HAP-1 (cell line): ENCODE measurements around the gene ABCC11.
"Not testable (repeated sequence)": the region's sequence is repeated elsewhere in the genome, so short reads cannot be mapped to it uniquely, and the experiment has no call there.

Source experiments
- DNase-seq, 2 experiments: peaks; one replicate each; pipeline ENCODE4 v3.0.0-alpha.2; 2016 to 2020; ENCODE audit warnings: low spot score in 2 of 2
- H3K27me3 ChIP-seq: fragments of 250-450 bp; sonication (Bioruptor Pico); 2 replicates; pipeline ENCODE4 v1.5.1; 2020; ENCODE audit warnings: low read depth, mild to moderate bottlenecking, moderate library complexity
- H3K36me3 ChIP-seq: fragments of 250-450 bp; sonication (Bioruptor Pico); replicated peaks from 2 replicates; pipeline ENCODE4 v1.5.1; 2020; ENCODE audit warnings: mild to moderate bottlenecking
- H3K4me1 ChIP-seq: fragments of 250-450 bp; sonication (Bioruptor Pico); 2 replicates; pipeline ENCODE4 v1.5.1; 2020; ENCODE audit warnings: mild to moderate bottlenecking
- H3K4me3 ChIP-seq: fragments of 250-450 bp; sonication (Bioruptor Pico); 2 replicates; pipeline ENCODE4 v1.5.1; 2020; ENCODE audit warnings: mild to moderate bottlenecking, moderate library complexity
- H3K9me3 ChIP-seq: fragments of 250-450 bp; sonication (Bioruptor Pico); 2 replicates; pipeline ENCODE4 v1.5.1; 2020; ENCODE audit warnings: mild to moderate bottlenecking, moderate library complexity
- in situ Hi-C: fragments of 300-500 bp; cut with MboI; formaldehyde crosslinking; loops from 3 replicates; pipeline ENCODE4 v1.14.3; 2020; ENCODE audit warnings: low sequenced_read_pairs, inconsistent platforms, mixed read lengths

Gene ABCC11

GRCh38 chr16:48274476-48274875, 27.1 kb upstream of the ABCC11 start:
- H3K9me3 ChIP-seq: no peaks in the 10 kb centered on the region
- H3K27me3 ChIP-seq: no peaks in the 10 kb centered on the region
- H3K4me1 ChIP-seq: peaks cover 4% of the 10 kb centered on the region; the same call in 1 of the 2 replicates
- in situ Hi-C loops: no loop called here
- DNase-seq: no peak
- H3K36me3 ChIP-seq: peaks cover 36% of the 10 kb centered on the region
- H3K4me3 ChIP-seq: no peak overlapping the region

GRCh38 chr16:48272837-48273421, 25.6 kb upstream of the ABCC11 start:
- no peak for DNase-seq
- Histone ChIP-seq H3K27me3 (no peaks in the 10 kb centered on the region), H3K36me3 (peaks cover 28% of the 10 kb centered on the region), H3K4me3 (no peak overlapping the region), H3K9me3 (no peaks in the 10 kb centered on the region), H3K4me1 (peaks cover 4% of the 10 kb centered on the region; the same call in 1 of the 2 replicates)
- in situ Hi-C loops: no loop called here

- in situ Hi-C loops: no loop called here
- Histone ChIP-seq H3K27me3 (no peaks in the 10 kb centered on the region), H3K4me3 (no peak overlapping the region), H3K4me1 (peaks cover 4% of the 10 kb centered on the region; the same call in 1 of the 2 replicates), H3K9me3 (no peaks in the 10 kb centered on the region), H3K36me3 (peaks cover 23% of the 10 kb centered on the region)
- DNase-seq: no peak
Observed at GRCh38 chr16:48271728-48272127, 24.4 kb upstream of the ABCC11 start.

- DNase-seq: no peak
- no peaks in the 10 kb centered on the region for H3K9me3 ChIP-seq
- H3K27me3 ChIP-seq: no peaks in the 10 kb centered on the region
- H3K4me1 ChIP-seq: no peaks in the 10 kb centered on the region
- no peak overlapping the region for H3K4me3 ChIP-seq
- H3K36me3 ChIP-seq: peaks cover 22% of the 10 kb centered on the region
- in situ Hi-C loops: no loop called here
Observed at GRCh38 chr16:48269011-48269410, 21.7 kb upstream of the ABCC11 start.

- Histone ChIP-seq H3K36me3 (peaks cover 45% of the 10 kb centered on the region), H3K4me1 (no peaks in the 10 kb centered on the region), H3K9me3 (no peaks in the 10 kb centered on the region), H3K27me3 (no peaks in the 10 kb centered on the region), H3K4me3 (no peak overlapping the region)
- in situ Hi-C loops: no loop called here
- no peak for DNase-seq
Observed at GRCh38 chr16:48262631-48263030, 15.3 kb upstream of the ABCC11 start.

- DNase-seq: no peak
- Histone ChIP-seq H3K36me3 (peaks cover 45% of the 10 kb centered on the region), H3K9me3 (no peaks in the 10 kb centered on the region), H3K27me3 (no peaks in the 10 kb centered on the region), H3K4me1 (no peaks in the 10 kb centered on the region), H3K4me3 (no peak overlapping the region)
- in situ Hi-C loops: no loop called here
Observed at GRCh38 chr16:48261569-48261968, 14.2 kb upstream of the ABCC11 start.

- no peaks in the 10 kb centered on the region for H3K9me3 ChIP-seq
- no peak overlapping the region for H3K4me3 ChIP-seq
- no peaks in the 10 kb centered on the region for H3K4me1 ChIP-seq
- peaks cover 57% of the 10 kb centered on the region for H3K36me3 ChIP-seq
- no peaks in the 10 kb centered on the region for H3K27me3 ChIP-seq
- DNase-seq: no peak
- in situ Hi-C loops: no loop called here
Observed at GRCh38 chr16:48256579-48257177, 9.3 kb upstream of the ABCC11 start.

GRCh38 chr16:48252013-48252412, 4.7 kb upstream of the ABCC11 start:
- Histone ChIP-seq H3K36me3 (peaks cover 32% of the 10 kb centered on the region), H3K4me3 (no peak overlapping the region), H3K27me3 (no peaks in the 10 kb centered on the region), H3K9me3 (no peaks in the 10 kb centered on the region), H3K4me1 (peaks cover 14% of the 10 kb centered on the region)
- in situ Hi-C loops: no loop called here
- DNase-seq: no peak

- no peak for DNase-seq
- Histone ChIP-seq H3K9me3 (no peaks in the 10 kb centered on the region), H3K4me1 (peaks cover 23% of the 10 kb centered on the region), H3K36me3 (peaks cover 32% of the 10 kb centered on the region), H3K4me3 (no peak overlapping the region), H3K27me3 (no peaks in the 10 kb centered on the region)
- in situ Hi-C loops: no loop called here
Observed at GRCh38 chr16:48250520-48251278, 3.4 kb upstream of the ABCC11 start.

GRCh38 chr16:48246066-48246465, 1.3 kb downstream of the ABCC11 start:
- Histone ChIP-seq H3K4me1 (peaks cover 26% of the 10 kb centered on the region), H3K9me3 (no peaks in the 10 kb centered on the region), H3K36me3 (no peaks in the 10 kb centered on the region), H3K27me3 (no peaks in the 10 kb centered on the region), H3K4me3 (peak overlapping the region; percentile 75)
- in situ Hi-C loops: no loop called here
- peak in 1 of 2 experiments; percentile 25 for DNase-seq

GRCh38 chr16:48244863-48245195, 2.5 kb downstream of the ABCC11 start:
- Histone ChIP-seq H3K27me3 (no peaks in the 10 kb centered on the region), H3K36me3 (no peaks in the 10 kb centered on the region), H3K4me3 (peak overlapping the region; percentile 75), H3K9me3 (no peaks in the 10 kb centered on the region), H3K4me1 (peaks cover 26% of the 10 kb centered on the region)
- no peak for DNase-seq
- in situ Hi-C loops: no loop called here

- Histone ChIP-seq H3K27me3 (no peaks in the 10 kb centered on the region), H3K36me3 (no peaks in the 10 kb centered on the region), H3K4me1 (peaks cover 26% of the 10 kb centered on the region), H3K4me3 (peak within 1 kb of the TSS; percentile 75), H3K9me3 (no peaks in the 10 kb centered on the region)
- in situ Hi-C loops: no loop called here
- peak; percentile 79 to 91 for DNase-seq
Observed at GRCh38 chr16:48244080-48244862, 3.1 kb downstream of the ABCC11 start, which contains the start of gene LONP2. Gene LONP2, plus strand, starts transcription at chr16:48244300. Its CDS starts 89 bp downstream, at chr16:48244389.

GRCh38 chr16:48240147-48240546, 7.2 kb downstream of the ABCC11 start:
- H3K4me3 ChIP-seq, H3K27me3 ChIP-seq, in situ Hi-C loops, DNase-seq, H3K9me3 ChIP-seq, H3K36me3 ChIP-seq, H3K4me1 ChIP-seq: not testable (repeated sequence)

GRCh38 chr16:48236286-48236685, 11.1 kb downstream of the ABCC11 start:
- in situ Hi-C loops: no loop called here
- no peak for DNase-seq
- H3K4me3 ChIP-seq: no peak overlapping the region
- H3K27me3 ChIP-seq: no peaks in the 10 kb centered on the region
- H3K9me3 ChIP-seq: no peaks in the 10 kb centered on the region
- no peaks in the 10 kb centered on the region for H3K4me1 ChIP-seq
- H3K36me3 ChIP-seq: no peaks in the 10 kb centered on the region
